Natural killer cell (primary cell): ENCODE results near the gene GGNBP2. TPM values are rescaled to one million over a fixed set of nuclear protein-coding genes. Genes with fewer than 3 reads are reported as not detected.
A peak's percentile ranks its signal among the peaks of the same experiment; 100 is the strongest.

Source experiments
- ATAC-seq, 3 donors: fragments of 150-1000 bp in 2 of 3; fragments of 200-7000 bp in 1 of 3; cut with Tn5 transposase; 1 replicate in 1 of 3; 2 replicates in 2 of 3; pipeline ENCODE4 v1.10.0; 2021; ENCODE audit warnings: mild to moderate bottlenecking in 2 of 3, moderate library complexity in 2 of 3
- DNase-seq, 2 donors: peaks; one replicate each; pipeline versions ENCODE4 v3.0.0 to v3.0.0-alpha.2; 2013 to 2021; ENCODE audit warnings: mixed read lengths in 1 of 2
- H3K27ac ChIP-seq: one replicate; pipeline ENCODE4 v1.5.1; 2013; ENCODE audit warnings: mild to moderate bottlenecking, low read length
- H3K27me3 ChIP-seq: one replicate; pipeline ENCODE4 v1.6.1; 2013; ENCODE audit warnings: low read length; ENCODE audit not compliant: control insufficient read depth, insufficient read depth
- H3K36me3 ChIP-seq: one replicate; pipeline ENCODE4 v1.6.1; 2013; ENCODE audit warnings: low read length; ENCODE audit not compliant: control insufficient read depth, insufficient read depth
- H3K4me1 ChIP-seq: one replicate; pipeline ENCODE4 v1.6.1; 2013; ENCODE audit warnings: low read length; ENCODE audit not compliant: control insufficient read depth, insufficient read depth
- H3K4me3 ChIP-seq: one replicate; pipeline ENCODE4 v1.5.1; 2013; ENCODE audit warnings: low read length
- H3K9me3 ChIP-seq: one replicate; pipeline ENCODE4 v1.6.1; 2013; ENCODE audit warnings: low read length; ENCODE audit not compliant: control insufficient read depth, insufficient read depth
- H3K27ac Mint-ChIP-seq, 2 donors: one replicate each; pipeline ENCODE4 v1.8.0; 2022; ENCODE audit warnings: mild to moderate bottlenecking in 2 of 2, mixed read lengths in 2 of 2, moderate library complexity in 1 of 2
- H3K27me3 Mint-ChIP-seq, 2 donors: one replicate each; pipeline ENCODE4 v1.8.0; 2022; ENCODE audit warnings: low read depth in 2 of 2, mixed read lengths in 2 of 2
- H3K36me3 Mint-ChIP-seq: one replicate; pipeline ENCODE4 v1.8.0; 2022; ENCODE audit warnings: mixed read lengths
- H3K4me1 Mint-ChIP-seq, 2 donors: one replicate each; pipeline ENCODE4 v1.8.0; 2022; ENCODE audit warnings: mixed read lengths in 2 of 2
- H3K4me3 Mint-ChIP-seq: one replicate; pipeline ENCODE4 v1.8.0; 2022; ENCODE audit warnings: mild to moderate bottlenecking, moderate library complexity, mixed read lengths
- H3K9me3 Mint-ChIP-seq, 2 donors: one replicate each; pipeline ENCODE4 v1.8.0; 2022; ENCODE audit warnings: mixed read lengths in 2 of 2
- WGBS: methylation state at CpG from one replicate; pipeline ENCODE4 v1.1.7; 2013; ENCODE audit warnings: missing lambda C conversion rate; ENCODE audit not compliant: insufficient coverage; 5-methylcytosine and 5-hydroxymethylcytosine counted together
- intact Hi-C: fragments of 100-400 bp; cut with micrococcal nuclease; formaldehyde crosslinking; loops from one replicate; pipeline ENCODE4 v1.14.2; 2022
- total RNA-seq, 4 donors: library from RNA; stranded (reverse); fragments of 120-200 nt in 1 of 4; gene quantifications; one replicate each; pipeline versions ENCODE4 v1.2.3 to v1.2.4, GENCODE V29; 2013 to 2022
- TF ChIP-seq, protein P1 (sequence below): fragments of 200-600 bp; IDR thresholded peaks from one replicate; pipeline ENCODE4 v1.8.0; 2022; ENCODE audit warnings: antibody characterized with exemption

Gene GGNBP2
- total RNA-seq, 3 donors from 2014 or later (not counting 1 experiment from before 2014, with no cell fraction given) = 183 to 233 (median 197) TPM

DNA sequence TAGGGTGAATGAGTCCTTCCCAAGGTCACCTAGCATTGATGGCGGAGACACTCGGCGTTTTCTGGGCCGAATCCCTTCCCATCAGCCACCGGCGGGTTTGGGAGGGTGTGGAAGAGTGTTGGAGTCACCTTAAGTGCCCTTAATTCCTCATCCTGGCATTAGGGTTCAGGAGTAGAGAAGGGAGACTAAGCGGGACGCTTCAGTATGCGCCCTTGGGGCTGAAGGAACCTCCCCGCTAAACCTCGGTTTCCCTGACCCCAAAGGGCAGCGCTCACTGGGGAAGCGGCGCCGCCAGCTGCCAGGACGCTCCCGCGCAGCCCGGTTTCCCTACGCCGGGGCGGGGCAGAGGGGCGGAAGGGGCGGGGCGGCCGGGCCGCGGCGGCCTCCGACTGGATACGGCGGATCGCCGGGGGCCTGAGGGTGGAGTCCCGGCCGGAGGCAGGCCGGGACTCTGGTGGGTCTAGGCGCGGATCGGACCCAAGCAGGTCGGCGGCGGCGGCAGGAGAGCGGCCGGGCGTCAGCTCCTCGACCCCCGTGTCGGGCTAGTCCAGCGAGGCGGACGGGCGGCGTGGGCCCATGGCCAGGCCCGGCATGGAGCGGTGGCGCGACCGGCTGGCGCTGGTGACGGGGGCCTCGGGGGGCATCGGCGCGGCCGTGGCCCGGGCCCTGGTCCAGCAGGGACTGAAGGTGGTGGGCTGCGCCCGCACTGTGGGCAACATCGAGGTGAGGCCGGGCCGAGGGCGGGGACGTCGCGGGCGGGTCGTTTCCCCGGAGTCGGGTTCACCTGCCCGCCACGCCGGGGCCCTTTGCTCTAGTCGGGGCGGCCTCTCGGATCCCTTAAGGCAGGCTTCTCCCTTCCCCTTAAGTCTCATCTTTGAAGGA is 47.0 kb downstream of the GGNBP2 start, which contains the start of gene DHRS11:
Gene DHRS11, plus strand, starts transcription at position 446 of the 882 bp plus-strand sequence. Its CDS starts 131 bp downstream, at position 577.
- Histone ChIP-seq H3K36me3 (peaks cover 20% of the 10 kb centered on the region), H3K9me3 (no peaks in the 10 kb centered on the region), H3K27ac (peak within 1 kb of the TSS; percentile 55), H3K4me3 (peak within 1 kb of the TSS; percentile 40), H3K4me1 (peaks cover 17% of the 10 kb centered on the region), H3K27me3 (no peaks in the 10 kb centered on the region)
- peak within 1 kb of the TSS; percentile 75 for H3K4me3 Mint-ChIP-seq
- peaks cover 9 to 31% of the 10 kb centered on the region in 2 donors for H3K4me1 Mint-ChIP-seq
- 2% methylated on average over 87 of the region's 87 CpGs for WGBS
- H3K27me3 Mint-ChIP-seq = peaks cover 0 to 5% of the 10 kb centered on the region in 2 donors
- H3K36me3 Mint-ChIP-seq = no peaks in the 10 kb centered on the region
- TF ChIP-seq, protein P1, sequence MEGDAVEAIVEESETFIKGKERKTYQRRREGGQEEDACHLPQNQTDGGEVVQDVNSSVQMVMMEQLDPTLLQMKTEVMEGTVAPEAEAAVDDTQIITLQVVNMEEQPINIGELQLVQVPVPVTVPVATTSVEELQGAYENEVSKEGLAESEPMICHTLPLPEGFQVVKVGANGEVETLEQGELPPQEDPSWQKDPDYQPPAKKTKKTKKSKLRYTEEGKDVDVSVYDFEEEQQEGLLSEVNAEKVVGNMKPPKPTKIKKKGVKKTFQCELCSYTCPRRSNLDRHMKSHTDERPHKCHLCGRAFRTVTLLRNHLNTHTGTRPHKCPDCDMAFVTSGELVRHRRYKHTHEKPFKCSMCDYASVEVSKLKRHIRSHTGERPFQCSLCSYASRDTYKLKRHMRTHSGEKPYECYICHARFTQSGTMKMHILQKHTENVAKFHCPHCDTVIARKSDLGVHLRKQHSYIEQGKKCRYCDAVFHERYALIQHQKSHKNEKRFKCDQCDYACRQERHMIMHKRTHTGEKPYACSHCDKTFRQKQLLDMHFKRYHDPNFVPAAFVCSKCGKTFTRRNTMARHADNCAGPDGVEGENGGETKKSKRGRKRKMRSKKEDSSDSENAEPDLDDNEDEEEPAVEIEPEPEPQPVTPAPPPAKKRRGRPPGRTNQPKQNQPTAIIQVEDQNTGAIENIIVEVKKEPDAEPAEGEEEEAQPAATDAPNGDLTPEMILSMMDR = no peak
- no peaks in the 10 kb centered on the region for H3K9me3 Mint-ChIP-seq
- intact Hi-C loops = no loop called here
- ATAC-seq (peak; percentile 93 to 96 (median 94)), DNase-seq (peak; percentile 66 to 82)
- H3K27ac Mint-ChIP-seq = peak within 1 kb of the TSS; percentile 67 to 86

DNA sequence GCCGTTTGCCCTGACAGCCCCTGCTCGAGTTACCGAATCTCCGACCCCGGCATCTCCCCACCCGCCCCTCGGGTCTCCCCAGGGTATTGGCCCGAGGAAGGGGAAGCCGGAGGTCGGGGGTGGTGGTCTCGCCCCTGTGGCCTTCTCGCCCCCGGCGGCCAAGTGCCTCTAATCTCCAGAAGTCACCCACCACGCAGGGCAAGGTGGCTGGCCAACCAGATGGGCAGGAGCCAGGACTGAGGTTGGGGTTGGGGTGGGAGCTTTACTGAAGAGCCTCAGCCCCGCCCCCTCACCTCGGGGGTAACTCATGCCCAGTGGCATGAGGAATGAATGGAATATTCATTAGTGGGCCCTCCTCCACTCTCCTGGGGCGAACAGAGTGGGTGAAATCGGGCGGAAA is 47.6 kb downstream of the GGNBP2 start:
- intact Hi-C loops = no loop called here

DNA sequence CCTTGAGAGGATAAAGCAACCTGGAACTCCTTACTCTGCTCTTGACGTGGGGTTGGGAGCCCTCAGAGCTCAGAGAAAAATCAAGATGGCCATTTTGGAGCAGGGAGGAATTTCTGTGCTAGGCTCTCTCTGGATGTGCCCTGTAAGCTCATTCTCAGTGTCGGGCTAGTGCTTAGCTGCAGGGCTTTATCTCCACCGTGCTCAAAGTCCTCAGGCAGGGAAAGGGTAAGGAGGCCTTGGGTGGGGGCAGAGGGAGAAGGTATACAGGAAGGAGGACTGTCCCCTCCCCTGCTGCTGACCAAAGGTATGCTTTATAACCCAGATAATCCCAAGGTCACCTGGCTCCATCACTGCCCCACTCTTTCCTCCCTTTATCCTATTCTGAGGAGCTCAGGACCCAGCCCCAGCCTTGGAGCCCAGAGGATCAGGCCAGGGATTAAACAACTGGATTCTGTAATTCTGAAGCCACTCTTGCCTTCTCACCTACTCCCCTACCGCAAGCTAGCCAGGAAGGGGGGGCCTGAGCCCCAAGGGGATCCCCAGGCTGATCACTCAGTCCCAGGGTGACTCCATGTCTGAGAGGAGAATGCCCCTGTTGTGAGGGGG is 48.1 kb downstream of the GGNBP2 start:
- Mint-ChIP-seq H3K27ac (peak overlapping the region in 1 of 2 donors; percentile 46), H3K4me3 (peak overlapping the region; percentile 67), H3K9me3 (no peaks in the 10 kb centered on the region), H3K27me3 (peaks cover 0 to 5% of the 10 kb centered on the region in 2 donors), H3K36me3 (no peaks in the 10 kb centered on the region), H3K4me1 (peaks cover 9 to 31% of the 10 kb centered on the region in 2 donors)
- DNase-seq (peak in 1 of 2 donors; percentile 23), ATAC-seq (peak in 1 of 3 donors; percentile 5)
- H3K27me3 ChIP-seq = no peaks in the 10 kb centered on the region
- 58% methylated on average over 4 of the region's 4 CpGs for WGBS
- intact Hi-C loops = no loop called here
- peaks cover 11% of the 10 kb centered on the region for H3K36me3 ChIP-seq
- TF ChIP-seq, protein P1 = no peak
- no peak overlapping the region for H3K27ac ChIP-seq
- no peaks in the 10 kb centered on the region for H3K9me3 ChIP-seq
- H3K4me1 ChIP-seq = peaks cover 17% of the 10 kb centered on the region
- H3K4me3 ChIP-seq = no peak overlapping the region

More for the DNA sequence above, 47.6 kb downstream of the GGNBP2 start:
- Histone ChIP-seq H3K4me3 (peak overlapping the region; percentile 40), H3K27ac (no peak overlapping the region), H3K9me3 (no peaks in the 10 kb centered on the region), H3K27me3 (no peaks in the 10 kb centered on the region), H3K36me3 (peaks cover 14% of the 10 kb centered on the region), H3K4me1 (peaks cover 17% of the 10 kb centered on the region)
- Mint-ChIP-seq H3K27me3 (peaks cover 0 to 5% of the 10 kb centered on the region in 2 donors), H3K4me1 (peaks cover 9 to 31% of the 10 kb centered on the region in 2 donors), H3K4me3 (peak overlapping the region; percentile 67), H3K27ac (peak overlapping the region in 1 of 2 donors; percentile 46), H3K36me3 (no peaks in the 10 kb centered on the region), H3K9me3 (no peaks in the 10 kb centered on the region)
- WGBS = 7% methylated on average over 20 of the region's 20 CpGs
- ATAC-seq (peak in 1 of 3 donors; percentile 1), DNase-seq (no peak)
- TF ChIP-seq, protein P1 = no peak
